Measurements from ENCODE around the gene ANKFN1. TPM values are rescaled to one million over a fixed set of nuclear protein-coding genes. Genes with fewer than 3 reads are reported as not detected.
A peak's percentile ranks its signal among the peaks of the same experiment; 100 is the strongest.

Gene ANKFN1
- total RNA-seq, 2 experiments from 2014 or later: not detected

DNA sequence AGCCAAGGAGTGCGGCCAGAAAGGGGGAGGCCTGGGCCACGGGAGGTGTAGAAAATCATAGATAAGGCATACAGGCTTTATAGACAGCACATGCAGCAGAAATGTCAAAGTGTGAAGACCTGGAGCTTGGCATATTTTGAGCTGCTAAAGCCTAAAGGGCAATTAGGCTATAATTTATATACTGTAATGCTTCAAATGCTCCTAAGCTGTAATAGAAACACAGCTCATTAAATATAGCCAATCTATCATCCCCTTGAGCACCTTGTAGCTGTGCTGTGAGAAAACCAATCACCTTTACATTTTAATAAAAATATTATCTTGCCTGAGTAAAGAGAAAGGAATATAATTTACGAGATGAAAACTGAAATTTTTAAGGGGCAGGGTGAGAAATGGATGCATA is 342.3 kb downstream of the ANKFN1 start:
- H3K9me3 Mint-ChIP-seq (ENCODE audit: low read depth): no peaks in the 10 kb centered on the region
- ChIA-PET CTCF (interaction anchor here (1.0 to 3.7 kb wide), 2 partner anchors 18 to 221 kb away, joined by 3 to 15 read pairs; no protein-coding TSS in a partner anchor), POLR2A (no interaction called here)
- no peak overlapping the region for H3K27ac Mint-ChIP-seq
- H3K27me3 Mint-ChIP-seq: no peaks in the 10 kb centered on the region
- H3K36me3 Mint-ChIP-seq (ENCODE audit: low read depth): no peaks in the 10 kb centered on the region
- no peak for DNase-seq
- ATAC-seq: no peak
- H3K4me1 Mint-ChIP-seq: no peaks in the 10 kb centered on the region
- intact Hi-C loops (cut with DNase I, micrococcal nuclease): no loop called here
- no peak overlapping the region for H3K4me3 Mint-ChIP-seq

DNA sequence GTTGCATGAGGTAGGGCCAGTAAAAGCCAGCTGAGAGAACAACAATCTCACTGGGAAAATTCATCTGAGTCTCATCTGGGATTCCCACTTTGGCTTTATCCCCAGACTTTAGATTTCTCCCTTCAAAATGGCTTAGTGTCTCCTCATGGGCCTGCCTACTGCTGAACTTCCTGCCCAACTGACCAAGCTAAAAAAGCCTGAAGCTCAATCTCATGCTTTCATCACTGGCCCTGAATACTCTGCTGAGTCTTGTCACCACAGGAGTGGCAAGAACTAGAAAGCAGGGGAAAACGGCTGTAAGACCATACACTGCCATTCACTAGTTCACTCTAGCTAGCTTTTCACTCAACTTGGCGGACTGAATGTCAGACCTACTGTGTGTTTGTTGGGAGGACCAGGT is 343.9 kb downstream of the ANKFN1 start:
- CTCF ChIA-PET: interaction anchor here (0.7 to 3.7 kb wide), 4 partner anchors 9 to 283 kb away, joined by 3 to 15 read pairs (median 4); no protein-coding TSS in a partner anchor
- no peaks in the 10 kb centered on the region for H3K4me1 Mint-ChIP-seq
- POLR2A ChIA-PET: no interaction called here
- H3K27ac Mint-ChIP-seq: no peak overlapping the region
- H3K9me3 Mint-ChIP-seq (ENCODE audit: low read depth): no peaks in the 10 kb centered on the region
- intact Hi-C loops (cut with DNase I, micrococcal nuclease): no loop called here
- DNase-seq (no peak), ATAC-seq (no peak)
- H3K36me3 Mint-ChIP-seq (ENCODE audit: low read depth): no peaks in the 10 kb centered on the region
- H3K27me3 Mint-ChIP-seq: no peaks in the 10 kb centered on the region
- no peak overlapping the region for H3K4me3 Mint-ChIP-seq

- Mint-ChIP-seq H3K9me3 (ENCODE audit: low read depth) (no peaks in the 10 kb centered on the region), H3K36me3 (ENCODE audit: low read depth) (no peaks in the 10 kb centered on the region), H3K4me3 (no peak overlapping the region), H3K27me3 (no peaks in the 10 kb centered on the region), H3K27ac (no peak overlapping the region), H3K4me1 (no peaks in the 10 kb centered on the region)
- CTCF ChIA-PET: interaction anchor here (0.6 to 3.9 kb wide), 22 partner anchors 9 to 1183 kb away, joined by 3 to 56 read pairs (median 4); no protein-coding TSS in a partner anchor
- ATAC-seq (no peak), DNase-seq (peak; percentile 45)
- intact Hi-C loops (cut with DNase I, micrococcal nuclease): loop anchor here (1.0 to 10.0 kb wide), 4 partner anchors 155 to 285 kb away; no protein-coding TSS in a partner anchor
- POLR2A ChIA-PET: no interaction called here
Measured at GRCh38 chr17:56499799-56500388, 346.6 kb downstream of the ANKFN1 start.

DNA sequence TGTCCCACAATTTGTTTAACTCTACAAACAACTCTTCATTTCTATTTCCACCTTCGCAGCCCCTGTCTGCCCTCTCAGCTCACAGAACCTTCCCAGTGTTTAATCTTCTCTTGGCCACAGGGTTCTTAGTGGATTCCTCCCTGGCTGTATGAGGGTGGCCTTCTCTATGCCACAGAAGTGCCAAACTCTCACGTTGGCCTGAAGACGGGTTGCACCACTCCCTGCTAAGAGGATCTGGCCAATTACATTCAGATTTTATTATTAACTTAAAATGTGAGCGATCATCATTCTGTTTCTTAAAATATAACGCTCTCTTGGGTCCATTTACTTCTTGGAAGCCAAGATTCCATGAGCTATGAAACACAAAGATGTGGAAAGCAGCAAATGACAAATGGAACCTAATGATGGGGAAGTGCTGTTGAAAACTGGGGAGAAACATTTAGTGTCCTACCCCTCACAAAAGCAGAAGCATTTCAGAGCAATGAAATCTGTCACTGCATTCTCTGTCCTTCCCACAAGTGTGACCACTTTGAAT is 348.9 kb downstream of the ANKFN1 start:
- no peaks in the 10 kb centered on the region for H3K4me1 Mint-ChIP-seq
- no peak for ATAC-seq
- POLR2A ChIA-PET: no interaction called here

GRCh38 chr17:56505154-56505756 is 352.0 kb downstream of the ANKFN1 start:
- Mint-ChIP-seq H3K36me3 (ENCODE audit: low read depth) (no peaks in the 10 kb centered on the region), H3K27ac (no peak overlapping the region)

More for the DNA sequence above, 348.9 kb downstream of the ANKFN1 start:
- intact Hi-C loops (cut with DNase I, micrococcal nuclease): loop anchor here in 1 of 2 experiments (10.0 kb wide), 1 partner anchor 283 kb away; no protein-coding TSS in a partner anchor
- no peak overlapping the region for H3K4me3 Mint-ChIP-seq
- no peak for DNase-seq
- no peaks in the 10 kb centered on the region for H3K27me3 Mint-ChIP-seq
- no peak overlapping the region for H3K27ac Mint-ChIP-seq
- H3K9me3 Mint-ChIP-seq (ENCODE audit: low read depth): no peaks in the 10 kb centered on the region
- H3K36me3 Mint-ChIP-seq (ENCODE audit: low read depth): no peaks in the 10 kb centered on the region
- CTCF ChIA-PET: interaction anchor here (1.0 to 3.9 kb wide), 6 partner anchors 8 to 214 kb away, joined by 3 to 56 read pairs (median 4); no protein-coding TSS in a partner anchor

DNA sequence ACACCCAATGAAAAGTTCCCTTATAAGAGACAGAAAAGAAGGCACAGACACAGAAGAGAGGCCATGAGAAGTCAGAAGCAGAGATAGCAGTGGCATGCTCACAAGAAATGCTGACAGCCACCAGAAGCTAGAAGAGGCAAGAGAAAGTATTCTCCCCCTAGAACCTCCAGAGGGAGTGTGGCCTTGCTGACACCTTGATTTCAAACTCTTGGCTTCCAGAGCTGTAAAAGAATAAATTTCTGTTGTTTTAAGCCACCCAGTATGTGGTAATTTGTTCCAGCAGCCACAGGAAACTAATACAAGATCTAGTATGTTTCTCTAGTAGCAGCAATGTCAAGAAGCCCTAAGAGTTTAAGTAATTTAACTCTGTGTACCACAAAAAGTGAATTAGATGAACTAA is 353.1 kb downstream of the ANKFN1 start:
- intact Hi-C loops (cut with DNase I, micrococcal nuclease): loop anchor here in 1 of 2 experiments (10.0 kb wide), 1 partner anchor 278 kb away; no protein-coding TSS in a partner anchor
- DNase-seq (no peak), ATAC-seq (no peak)
- no peaks in the 10 kb centered on the region for H3K36me3 Mint-ChIP-seq (ENCODE audit: low read depth)
- ChIA-PET CTCF (no interaction called here), POLR2A (no interaction called here)
- H3K27me3 Mint-ChIP-seq: no peaks in the 10 kb centered on the region
- H3K4me3 Mint-ChIP-seq: no peak overlapping the region
- H3K27ac Mint-ChIP-seq: no peak overlapping the region
- H3K4me1 Mint-ChIP-seq: no peaks in the 10 kb centered on the region
- no peaks in the 10 kb centered on the region for H3K9me3 Mint-ChIP-seq (ENCODE audit: low read depth)

More at GRCh38 chr17:56505154-56505756, 352.0 kb downstream of the ANKFN1 start:
- Mint-ChIP-seq H3K9me3 (ENCODE audit: low read depth) (no peaks in the 10 kb centered on the region), H3K4me3 (no peak overlapping the region), H3K4me1 (no peaks in the 10 kb centered on the region), H3K27me3 (no peaks in the 10 kb centered on the region)
- DNase-seq (no peak), ATAC-seq (no peak)
- CTCF ChIA-PET: no interaction called here
- POLR2A ChIA-PET: no interaction called here
- intact Hi-C loops (cut with DNase I, micrococcal nuclease): loop anchor here in 1 of 2 experiments (10.0 kb wide), 1 partner anchor 280 kb away; no protein-coding TSS in a partner anchor

- ChIA-PET POLR2A (no interaction called here), CTCF (interaction anchor here (1.4 to 3.0 kb wide), 2 partner anchors 9 to 11 kb away, joined by 4 to 19 read pairs; no protein-coding TSS in a partner anchor)
- H3K27ac Mint-ChIP-seq: no peak overlapping the region
- no peaks in the 10 kb centered on the region for H3K9me3 Mint-ChIP-seq (ENCODE audit: low read depth)
- no peaks in the 10 kb centered on the region for H3K36me3 Mint-ChIP-seq (ENCODE audit: low read depth)
- intact Hi-C loops (cut with DNase I, micrococcal nuclease): no loop called here
- H3K4me1 Mint-ChIP-seq: no peaks in the 10 kb centered on the region
- DNase-seq (no peak), ATAC-seq (no peak)
- no peak overlapping the region for H3K4me3 Mint-ChIP-seq
- H3K27me3 Mint-ChIP-seq: peaks cover 2% of the 10 kb centered on the region
Measured at GRCh38 chr17:56510554-56511342, 357.5 kb downstream of the ANKFN1 start.

- no peak for ATAC-seq
- no peak overlapping the region for H3K4me3 Mint-ChIP-seq
- ChIA-PET CTCF (interaction anchor here (1.1 to 1.3 kb wide), 2 partner anchors 12 to 201 kb away, joined by 3 to 4 read pairs; no protein-coding TSS in a partner anchor), POLR2A (no interaction called here)
- intact Hi-C loops (cut with DNase I, micrococcal nuclease): no loop called here
- peaks cover 8% of the 10 kb centered on the region for H3K27me3 Mint-ChIP-seq
- H3K27ac Mint-ChIP-seq: no peak overlapping the region
- DNase-seq: no peak
- H3K36me3 Mint-ChIP-seq (ENCODE audit: low read depth): no peaks in the 10 kb centered on the region
- no peaks in the 10 kb centered on the region for H3K4me1 Mint-ChIP-seq
- H3K9me3 Mint-ChIP-seq (ENCODE audit: low read depth): no peaks in the 10 kb centered on the region
Measured at GRCh38 chr17:56514264-56514663, 361.0 kb downstream of the ANKFN1 start.

DNA sequence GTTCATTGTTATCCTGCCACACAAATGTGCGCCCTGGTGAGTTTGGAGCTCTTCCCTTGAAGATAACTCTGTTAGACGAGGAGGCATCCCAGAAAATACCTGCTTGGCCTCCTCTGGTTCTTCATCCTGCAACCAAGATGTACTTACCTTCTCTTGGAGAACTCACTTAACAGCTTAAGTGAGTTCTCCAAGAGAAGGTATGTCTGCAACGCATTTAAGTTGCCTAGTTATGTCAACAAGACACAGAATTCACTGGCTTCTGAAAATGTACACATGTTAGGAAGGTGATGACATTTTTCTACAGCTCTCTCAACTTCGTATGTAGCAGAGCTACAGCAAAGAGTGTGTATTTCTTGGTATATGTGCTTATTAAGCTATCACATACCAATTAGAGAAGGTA is 361.6 kb downstream of the ANKFN1 start:
- Mint-ChIP-seq H3K36me3 (ENCODE audit: low read depth) (no peaks in the 10 kb centered on the region), H3K4me1 (no peaks in the 10 kb centered on the region), H3K9me3 (ENCODE audit: low read depth) (no peaks in the 10 kb centered on the region), H3K4me3 (no peak overlapping the region), H3K27me3 (peaks cover 8% of the 10 kb centered on the region), H3K27ac (no peak overlapping the region)
- CTCF ChIA-PET: interaction anchor here (0.8 to 1.3 kb wide), 3 partner anchors 11 to 201 kb away, joined by 3 to 6 read pairs (median 3); no protein-coding TSS in a partner anchor
- DNase-seq (no peak), ATAC-seq (no peak)
- intact Hi-C loops (cut with DNase I, micrococcal nuclease): no loop called here
- POLR2A ChIA-PET: no interaction called here

DNA sequence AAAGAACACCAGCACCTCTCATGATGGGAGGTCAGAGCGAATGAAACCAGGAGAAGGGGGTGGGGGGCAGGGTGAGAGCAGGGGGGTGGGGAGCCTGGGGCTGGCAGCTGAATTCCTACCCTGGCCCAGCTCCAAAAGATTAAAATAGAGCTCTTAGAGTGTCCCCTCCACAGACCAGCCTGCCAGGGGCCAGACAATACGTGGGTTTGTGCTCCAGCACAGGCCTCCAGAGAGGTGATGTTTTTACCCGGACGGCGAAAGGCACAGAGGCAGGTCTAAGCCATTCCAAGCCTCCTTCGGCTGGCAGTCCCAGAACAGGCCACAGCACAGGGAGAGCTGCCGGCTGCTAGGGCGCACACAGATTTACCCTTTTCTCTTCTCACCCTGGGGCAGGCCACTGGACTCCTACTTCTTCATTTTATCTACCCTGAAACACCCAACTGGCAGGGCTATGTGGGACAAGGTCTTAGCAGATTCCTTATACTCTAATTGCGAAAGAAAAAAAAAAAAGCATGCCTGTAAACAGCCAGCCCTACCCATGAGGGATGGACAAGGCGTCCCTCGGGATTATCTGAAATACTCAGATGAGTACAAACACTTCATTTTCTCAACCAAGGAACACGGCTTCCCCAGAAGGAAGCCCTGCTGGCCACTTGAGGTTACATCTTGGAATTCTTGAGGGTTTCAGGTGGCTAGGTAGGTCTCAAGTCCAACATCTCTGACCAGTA is 368.3 kb downstream of the ANKFN1 start:
- Mint-ChIP-seq H3K9me3 (ENCODE audit: low read depth) (no peaks in the 10 kb centered on the region), H3K36me3 (ENCODE audit: low read depth) (no peaks in the 10 kb centered on the region), H3K27me3 (peaks cover 6% of the 10 kb centered on the region), H3K27ac (no peak overlapping the region), H3K4me3 (no peak overlapping the region), H3K4me1 (no peaks in the 10 kb centered on the region)
- intact Hi-C loops (cut with DNase I, micrococcal nuclease): no loop called here
- DNase-seq: no peak
- ChIA-PET CTCF (no interaction called here), POLR2A (no interaction called here)
- no peak for ATAC-seq

DNA sequence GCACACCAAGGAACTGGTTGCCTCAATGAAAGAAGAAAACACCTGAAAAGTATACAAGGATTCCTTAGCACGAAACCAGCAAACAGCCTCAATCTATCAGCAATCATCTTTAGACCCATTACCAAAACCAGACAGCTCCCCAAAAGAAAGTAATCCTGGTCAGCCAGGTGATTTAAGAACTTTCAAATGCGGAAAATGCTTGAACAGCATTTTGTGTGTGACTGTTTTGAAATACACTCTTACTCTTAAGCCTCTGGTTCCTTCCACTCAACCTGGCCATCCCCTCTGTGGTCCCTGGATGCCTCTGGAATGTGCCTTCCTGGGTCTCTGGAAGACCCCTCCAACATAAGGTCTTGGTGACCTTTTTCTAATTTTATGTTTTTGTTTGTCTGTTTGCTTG is 369.8 kb downstream of the ANKFN1 start:
- CTCF ChIA-PET: no interaction called here
- peaks cover 6% of the 10 kb centered on the region for H3K27me3 Mint-ChIP-seq
- H3K4me1 Mint-ChIP-seq: no peaks in the 10 kb centered on the region
- POLR2A ChIA-PET: no interaction called here
- no peaks in the 10 kb centered on the region for H3K36me3 Mint-ChIP-seq (ENCODE audit: low read depth)
- no peak overlapping the region for H3K4me3 Mint-ChIP-seq
- DNase-seq: no peak
- ATAC-seq: no peak
- no peaks in the 10 kb centered on the region for H3K9me3 Mint-ChIP-seq (ENCODE audit: low read depth)
- no peak overlapping the region for H3K27ac Mint-ChIP-seq
- intact Hi-C loops (cut with DNase I, micrococcal nuclease): no loop called here
